Left ventricle myocardium inferior (tissue), 1 donor: Measurements from ENCODE around the gene CELF4. TPM values are rescaled to one million over a fixed set of nuclear protein-coding genes. Genes with fewer than 3 reads are reported as not detected.
A peak's percentile ranks its signal among the peaks of the same experiment; 100 is the strongest.

Experiments used
- DNase-seq: peaks from one replicate; pipeline ENCODE4 v3.0.0-alpha.2; 2020
- H3K27ac ChIP-seq: fragments of 200-600 bp; replicated peaks from 2 replicates; pipeline ENCODE4 v1.8.0; 2021
- H3K27me3 ChIP-seq: fragments of 200-600 bp; 2 replicates; pipeline ENCODE4 v1.8.0; 2021; ENCODE audit warnings: low read depth
- H3K36me3 ChIP-seq: fragments of 200-600 bp; 2 replicates; pipeline ENCODE4 v1.8.0; 2021
- H3K4me1 ChIP-seq: fragments of 200-600 bp; 2 replicates; pipeline ENCODE4 v1.8.0; 2021
- H3K4me3 ChIP-seq: fragments of 200-600 bp; 2 replicates; pipeline ENCODE4 v1.8.0; 2021; ENCODE audit warnings: mild to moderate bottlenecking, moderate library complexity
- H3K9me3 ChIP-seq: fragments of 200-600 bp; replicated peaks from 2 replicates; pipeline ENCODE4 v1.8.0; 2021
- CTCF ChIP-seq: fragments of 200-600 bp; IDR thresholded peaks from 2 replicates; pipeline ENCODE4 v1.8.0; 2021; ENCODE audit warnings: antibody characterized with exemption, mild to moderate bottlenecking, borderline replicate concordance
- intact Hi-C: fragments of 100-400 bp; cut with micrococcal nuclease; formaldehyde crosslinking; loops from one replicate; pipeline ENCODE4 v1.11.0; 2022
- total RNA-seq: library from RNA; stranded (reverse); fragmentation: NEBNext Ultra II Directional; extraction: Animal tissue kit (Norgen Biotek cat#: 25700); gene quantifications from one replicate; pipeline ENCODE4 v1.2.1, GENCODE V29; 2021
- donor health status: DM: no; HTN: yes; CAD: no; lungs with severe emphysema.

CELF4 gene
- total RNA-seq, 1 donor from 2014 or later = 0.60 TPM

- no peak for DNase-seq
- Histone ChIP-seq H3K27ac (no peak overlapping the region), H3K36me3 (no peaks in the 10 kb centered on the region), H3K4me3 (no peak overlapping the region), H3K27me3 (no peaks in the 10 kb centered on the region), H3K4me1 (peaks cover 8% of the 10 kb centered on the region), H3K9me3 (no peaks in the 10 kb centered on the region)
- TF ChIP-seq CTCF = no peak
- intact Hi-C loops = no loop called here
Measured at GRCh38 chr18:37408676-37409265, 156.8 kb downstream of the CELF4 start.

GRCh38 chr18:37407571-37407970 lies 158.0 kb downstream of the CELF4 start:
- TF ChIP-seq CTCF = no peak
- H3K27ac ChIP-seq = no peak overlapping the region
- no peak for DNase-seq
- intact Hi-C loops = no loop called here
- H3K27me3 ChIP-seq = no peaks in the 10 kb centered on the region
- no peaks in the 10 kb centered on the region for H3K9me3 ChIP-seq
- H3K36me3 ChIP-seq = no peaks in the 10 kb centered on the region
- H3K4me1 ChIP-seq = peaks cover 19% of the 10 kb centered on the region
- H3K4me3 ChIP-seq = no peak overlapping the region

DNA sequence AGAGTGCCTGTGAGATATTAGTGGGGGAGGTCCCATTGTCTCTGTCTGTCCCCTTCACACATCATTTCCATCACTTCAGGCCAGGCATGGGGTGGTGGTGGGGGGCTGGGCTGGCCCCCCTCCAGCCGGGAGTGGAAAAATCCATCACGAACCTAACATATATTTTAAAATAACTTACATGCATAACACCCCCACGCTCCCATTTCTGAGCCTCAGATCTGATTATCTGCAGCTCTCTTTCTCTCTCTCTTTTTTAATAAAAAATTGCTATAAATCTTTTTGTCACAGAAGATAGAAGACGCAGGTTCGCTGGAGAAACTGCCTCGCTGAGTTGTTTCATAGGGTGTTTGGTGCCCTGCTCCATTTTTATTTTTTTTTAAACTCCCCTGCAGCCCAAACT lies 159.8 kb downstream of the CELF4 start:
- no peak for DNase-seq
- H3K4me3 ChIP-seq = no peak overlapping the region
- H3K27me3 ChIP-seq = no peaks in the 10 kb centered on the region
- TF ChIP-seq CTCF = no peak
- H3K27ac ChIP-seq = no peak overlapping the region
- intact Hi-C loops = no loop called here
- no peaks in the 10 kb centered on the region for H3K9me3 ChIP-seq
- H3K4me1 ChIP-seq = peaks cover 21% of the 10 kb centered on the region
- H3K36me3 ChIP-seq = no peaks in the 10 kb centered on the region

DNA sequence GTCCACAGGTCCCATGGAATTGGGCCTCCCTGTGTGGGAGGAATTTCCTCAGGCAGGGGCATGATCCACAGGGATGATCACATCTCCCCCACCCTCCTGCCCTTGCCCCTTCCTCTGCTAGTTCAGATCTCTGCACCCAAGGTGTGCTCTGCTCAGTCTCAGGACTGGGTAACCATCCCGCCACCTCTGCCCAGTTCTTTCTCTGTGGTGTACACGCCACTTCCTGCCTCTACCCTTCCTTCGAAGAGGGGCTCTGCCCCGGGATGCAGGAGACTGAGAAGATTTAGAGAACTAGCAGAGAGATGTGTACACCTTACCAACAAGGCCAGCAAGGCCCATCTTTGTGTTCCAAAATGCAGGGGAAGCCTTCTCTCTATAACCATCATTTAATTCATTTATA lies 160.4 kb downstream of the CELF4 start:
- no peaks in the 10 kb centered on the region for H3K36me3 ChIP-seq
- DNase-seq = no peak
- intact Hi-C loops = no loop called here
- H3K9me3 ChIP-seq = no peaks in the 10 kb centered on the region
- no peak overlapping the region for H3K27ac ChIP-seq
- no peaks in the 10 kb centered on the region for H3K27me3 ChIP-seq
- no peak overlapping the region for H3K4me3 ChIP-seq
- peaks cover 16% of the 10 kb centered on the region for H3K4me1 ChIP-seq
- TF ChIP-seq CTCF = no peak

DNA sequence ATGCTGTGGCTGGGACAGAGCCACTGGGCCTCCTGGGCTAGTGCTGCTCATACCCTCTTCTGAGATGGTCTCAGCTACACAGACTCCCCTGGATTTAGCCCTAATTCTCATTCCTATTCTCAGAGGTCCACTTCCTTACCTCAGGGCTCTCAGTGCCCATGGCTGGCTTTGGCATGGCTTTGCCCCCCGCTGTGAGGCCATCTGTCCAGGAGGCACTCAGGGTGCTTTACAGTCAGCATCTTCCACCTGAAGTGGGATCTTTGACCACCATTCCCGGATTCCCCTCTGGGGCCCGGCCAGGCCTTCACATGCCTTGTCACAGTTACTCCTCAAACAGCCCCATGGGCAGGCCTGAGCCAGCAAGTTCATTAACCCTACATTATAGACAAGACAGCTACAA lies 161.8 kb downstream of the CELF4 start:
- no peaks in the 10 kb centered on the region for H3K36me3 ChIP-seq
- intact Hi-C loops = no loop called here
- H3K4me3 ChIP-seq = no peak overlapping the region
- peak overlapping the region; percentile 46 for H3K27ac ChIP-seq
- DNase-seq = no peak
- no peaks in the 10 kb centered on the region for H3K27me3 ChIP-seq
- no peak for TF ChIP-seq CTCF
- peaks cover 13% of the 10 kb centered on the region for H3K4me1 ChIP-seq
- H3K9me3 ChIP-seq = no peaks in the 10 kb centered on the region
